ENCODE measurements around the gene AIPL1. TPM values are rescaled to one million over a fixed set of nuclear protein-coding genes. Genes with fewer than 3 reads are reported as not detected.
A peak's percentile ranks its signal among the peaks of the same experiment; 100 is the strongest.

Gene AIPL1
- total RNA-seq, 1 donor from 2014 or later = not detected

- intact Hi-C loops (cut with micrococcal nuclease) = no loop called here
- no peak for TF ChIP-seq CTCF (IDR thresholded peaks at IDR 0.05; ENCODE audit: borderline replicate concordance)
- DNase-seq = no peak
Observed at GRCh38 chr17:6426356-6427101, 8.4 kb downstream of the AIPL1 start.

GRCh38 chr17:6425407-6425806 is 9.5 kb downstream of the AIPL1 start:
- no peaks in the 10 kb centered on the region for H3K4me1 ChIP-seq
- H3K36me3 ChIP-seq = no peaks in the 10 kb centered on the region
- no peak for DNase-seq
- TF ChIP-seq CTCF (IDR thresholded peaks at IDR 0.05; ENCODE audit: borderline replicate concordance) = no peak
- H3K4me3 ChIP-seq = no peak overlapping the region
- peaks cover 47% of the 10 kb centered on the region for H3K27me3 ChIP-seq (ENCODE audit: low read depth)
- H3K27ac ChIP-seq (replicated peaks) = no peak overlapping the region
- no peaks in the 10 kb centered on the region for H3K9me3 ChIP-seq (replicated peaks)
- intact Hi-C loops (cut with micrococcal nuclease) = no loop called here

More at GRCh38 chr17:6426356-6427101, 8.4 kb downstream of the AIPL1 start:
- no peaks in the 10 kb centered on the region for H3K4me1 ChIP-seq
- H3K36me3 ChIP-seq = no peaks in the 10 kb centered on the region
- H3K27me3 ChIP-seq (ENCODE audit: low read depth) = peaks cover 35% of the 10 kb centered on the region
- H3K4me3 ChIP-seq = no peak overlapping the region
- no peak overlapping the region for H3K27ac ChIP-seq (replicated peaks)
- peaks cover 9% of the 10 kb centered on the region for H3K9me3 ChIP-seq (replicated peaks)

GRCh38 chr17:6423931-6424330 is 11.0 kb downstream of the AIPL1 start:
- no peak for TF ChIP-seq CTCF (IDR thresholded peaks at IDR 0.05; ENCODE audit: borderline replicate concordance)
- Histone ChIP-seq H3K36me3 (no peaks in the 10 kb centered on the region), H3K9me3 (replicated peaks) (no peaks in the 10 kb centered on the region), H3K27me3 (ENCODE audit: low read depth) (peaks cover 55% of the 10 kb centered on the region), H3K27ac (replicated peaks) (no peak overlapping the region), H3K4me1 (no peaks in the 10 kb centered on the region), H3K4me3 (no peak overlapping the region)
- no peak for DNase-seq
- intact Hi-C loops (cut with micrococcal nuclease) = loop anchor here (2.0 kb wide), 1 partner anchor 837 kb away; no protein-coding TSS in a partner anchor

- Histone ChIP-seq H3K4me1 (no peaks in the 10 kb centered on the region), H3K9me3 (replicated peaks) (no peaks in the 10 kb centered on the region), H3K27ac (replicated peaks) (no peak overlapping the region), H3K4me3 (no peak overlapping the region), H3K36me3 (no peaks in the 10 kb centered on the region), H3K27me3 (ENCODE audit: low read depth) (peaks cover 65% of the 10 kb centered on the region)
- no peak for DNase-seq
- intact Hi-C loops (cut with micrococcal nuclease) = loop anchor here (2.0 kb wide), 1 partner anchor 836 kb away; no protein-coding TSS in a partner anchor
- no peak for TF ChIP-seq CTCF (IDR thresholded peaks at IDR 0.05; ENCODE audit: borderline replicate concordance)
Observed at GRCh38 chr17:6422654-6423241, 12.2 kb downstream of the AIPL1 start.

GRCh38 chr17:6421700-6422604 is 13.0 kb downstream of the AIPL1 start:
- intact Hi-C loops (cut with micrococcal nuclease) = loop anchor here (2.0 kb wide), 1 partner anchor 835 kb away; no protein-coding TSS in a partner anchor
- peak; percentile 90 for TF ChIP-seq CTCF (IDR thresholded peaks at IDR 0.05; ENCODE audit: borderline replicate concordance)
- DNase-seq = peak; percentile 73
- Histone ChIP-seq H3K27me3 (ENCODE audit: low read depth) (peaks cover 72% of the 10 kb centered on the region), H3K9me3 (replicated peaks) (no peaks in the 10 kb centered on the region), H3K27ac (replicated peaks) (no peak overlapping the region), H3K36me3 (no peaks in the 10 kb centered on the region), H3K4me3 (no peak overlapping the region), H3K4me1 (no peaks in the 10 kb centered on the region)
